Measurements from ENCODE around the gene PRRC2B.

- TF ChIP-seq YY1 (IDR thresholded peaks at IDR 0.05; ENCODE audit: insufficient read depth, insufficient read length), result no peak
- no peak for TF ChIP-seq SUZ12 (IDR thresholded peaks at IDR 0.05; ENCODE audit: extremely low read depth, insufficient read depth, insufficient read length)
Observed at GRCh38 chr9:131529597-131530545, 136.0 kb downstream of the PRRC2B start.
